Lung microvascular endothelial cell (primary cell): ENCODE measurements around the gene TGIF2. TPM values are rescaled to one million over a fixed set of nuclear protein-coding genes. Genes with fewer than 3 reads are reported as not detected.
"Not testable (repeated sequence)": the region's sequence is repeated elsewhere in the genome, so short reads cannot be mapped to it uniquely, and the experiment has no call there.

Source experiments
- DNase-seq, 2 donors: peaks; one replicate each; pipeline versions ENCODE4 v3.0.0 to v3.0.0-alpha.2; 2010; ENCODE audit warnings: low read depth in 2 of 2
- total RNA-seq: library from RNA; depleted of rRNA; stranded (reverse); fragments of >200 nt; gene quantifications from 2 replicates; pipeline ENCODE4 v1.2.1, GENCODE V29; 2014

The TGIF2 gene
- total RNA-seq, 1 donor from 2014 or later, result 22.0 TPM

GRCh38 chr20:36611625-36612024 lies 38.2 kb downstream of the TGIF2 start:
- no peak for DNase-seq

DNA sequence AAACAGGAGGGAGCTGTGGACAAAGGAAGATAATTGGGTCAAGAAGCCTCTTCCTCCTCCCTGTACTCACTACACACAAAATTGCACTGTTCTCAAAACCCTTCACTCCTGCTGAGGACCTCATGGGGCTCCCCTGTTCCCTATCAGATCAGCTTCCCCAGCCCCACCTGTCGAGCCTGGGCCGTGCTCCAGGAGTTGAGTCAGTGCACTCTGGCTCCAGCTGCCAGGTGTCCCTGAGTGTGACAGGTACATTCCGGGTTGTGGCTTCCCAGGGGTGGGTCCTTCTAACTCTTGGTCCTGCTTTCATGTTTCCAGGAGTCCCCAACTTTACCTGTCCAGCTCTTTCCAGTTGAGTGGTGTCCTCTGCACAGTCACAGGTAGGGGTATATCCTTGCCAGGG lies 40.6 kb downstream of the TGIF2 start:
- DNase-seq, result no peak

- DNase-seq, result no peak
Observed at GRCh38 chr20:36614781-36615557, 41.6 kb downstream of the TGIF2 start.

GRCh38 chr20:36620917-36621316 lies 47.5 kb downstream of the TGIF2 start:
- no peak for DNase-seq

- no peak for DNase-seq
Observed at GRCh38 chr20:36623444-36623843, 50.0 kb downstream of the TGIF2 start.

DNA sequence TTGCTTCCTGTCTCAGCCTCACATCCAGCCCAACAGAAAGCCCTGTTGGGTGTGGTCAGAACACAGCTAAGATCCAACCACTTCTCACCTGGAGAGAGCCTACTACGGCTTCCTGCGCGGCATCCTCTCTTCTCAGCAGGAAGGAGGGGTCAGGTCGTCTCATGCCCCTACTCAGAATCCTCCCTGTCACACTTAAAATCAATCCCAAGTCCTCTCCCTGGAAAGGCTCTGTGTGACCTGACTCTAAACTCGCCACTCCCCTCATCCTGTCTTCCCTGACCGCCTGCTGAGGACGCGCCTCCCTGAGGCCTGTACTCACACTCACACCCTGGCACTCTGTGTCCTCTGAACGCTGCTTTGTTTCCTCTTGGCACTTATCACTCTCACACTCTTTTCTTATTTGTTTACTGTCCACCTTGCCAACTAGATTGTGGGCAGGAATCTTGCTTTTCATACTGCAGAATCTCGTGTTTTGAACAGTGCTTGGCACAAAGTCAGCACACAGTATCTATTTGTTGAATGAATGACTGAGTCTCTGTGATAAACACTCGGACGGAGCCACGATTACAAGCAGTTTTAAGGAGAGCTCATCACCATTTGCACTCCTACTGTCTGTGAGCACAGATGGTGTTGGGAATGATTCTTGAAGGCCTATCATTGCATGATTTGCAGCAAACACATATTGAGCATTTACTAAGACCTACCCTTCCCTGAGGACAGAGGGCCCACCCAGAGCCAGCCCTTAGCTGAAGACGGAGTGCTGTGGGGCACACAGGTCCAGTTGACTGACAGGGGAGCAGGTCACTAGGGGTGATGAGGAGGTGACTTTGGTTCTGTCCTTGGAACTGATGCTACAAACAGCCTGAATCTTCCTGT lies 50.9 kb downstream of the TGIF2 start:
- DNase-seq, result no peak

- no peak for DNase-seq
Observed at GRCh38 chr20:36624944-36625324, 51.5 kb downstream of the TGIF2 start.

DNA sequence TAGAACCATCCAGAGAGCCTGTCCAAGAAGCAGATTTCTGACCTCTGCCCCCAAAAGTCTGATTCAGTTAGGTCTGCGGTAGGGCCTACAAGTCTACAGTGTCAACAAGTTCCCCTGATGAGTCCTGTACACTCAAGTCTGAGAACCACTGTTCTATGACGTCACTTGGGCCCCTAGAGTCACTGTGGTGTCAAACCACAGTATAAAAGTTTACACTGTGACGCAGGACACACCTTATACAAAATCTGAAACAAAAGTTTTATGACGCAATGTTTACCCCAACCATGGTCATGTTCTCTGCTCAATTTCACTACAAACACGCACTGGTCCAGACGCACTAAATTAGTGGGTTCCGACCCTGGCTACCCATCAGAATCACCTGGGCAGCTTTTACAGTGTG lies 54.7 kb downstream of the TGIF2 start:
- no peak for DNase-seq

DNA sequence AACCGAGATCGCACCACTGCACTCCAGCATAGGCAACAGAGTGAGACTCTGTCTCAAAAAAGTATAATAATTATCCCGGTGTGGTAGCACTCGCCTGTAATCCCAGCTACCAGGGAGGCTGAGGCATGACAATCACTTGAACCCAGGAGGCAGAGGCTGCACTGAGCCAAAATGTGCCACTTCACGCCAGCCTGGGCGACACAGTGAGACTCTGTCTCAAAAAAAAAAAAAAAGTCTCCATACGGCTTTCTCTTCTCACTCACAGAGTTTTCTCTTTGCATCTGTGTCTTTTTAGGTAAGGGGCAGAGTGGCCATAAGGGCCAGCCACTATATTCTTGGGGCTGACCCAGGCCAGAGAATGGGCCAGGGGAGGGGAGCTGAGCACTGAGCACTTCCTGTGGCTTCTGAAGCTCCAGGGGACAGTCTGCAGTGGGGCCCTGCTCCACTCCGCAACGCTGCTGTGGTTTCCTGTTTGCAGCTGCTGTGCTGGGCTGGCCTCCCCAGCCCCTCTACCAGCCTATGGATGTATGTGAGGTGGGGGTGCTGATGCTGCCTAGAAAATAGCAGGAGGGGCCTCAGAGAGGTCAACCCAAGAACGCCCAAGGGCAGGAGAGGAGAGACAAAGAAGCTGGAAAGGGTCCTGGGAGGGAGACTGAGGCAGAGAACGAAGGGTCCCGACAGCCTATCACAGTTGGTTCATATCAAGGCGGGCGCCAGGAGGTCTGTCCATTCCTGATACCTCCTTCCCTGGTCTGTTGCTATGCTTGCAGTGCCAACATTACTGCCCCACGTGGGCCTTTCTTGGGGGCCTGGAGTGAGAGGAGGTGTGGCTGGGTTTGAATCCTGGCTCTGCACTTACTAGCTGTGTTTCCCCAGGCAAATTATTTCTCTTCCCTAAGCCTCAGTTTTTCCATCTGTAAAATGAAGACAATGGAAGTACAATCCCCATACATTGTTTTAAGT lies 56.6 kb downstream of the TGIF2 start:
- no peak for DNase-seq

GRCh38 chr20:36631646-36632045 lies 58.2 kb downstream of the TGIF2 start:
- DNase-seq, result no peak

DNA sequence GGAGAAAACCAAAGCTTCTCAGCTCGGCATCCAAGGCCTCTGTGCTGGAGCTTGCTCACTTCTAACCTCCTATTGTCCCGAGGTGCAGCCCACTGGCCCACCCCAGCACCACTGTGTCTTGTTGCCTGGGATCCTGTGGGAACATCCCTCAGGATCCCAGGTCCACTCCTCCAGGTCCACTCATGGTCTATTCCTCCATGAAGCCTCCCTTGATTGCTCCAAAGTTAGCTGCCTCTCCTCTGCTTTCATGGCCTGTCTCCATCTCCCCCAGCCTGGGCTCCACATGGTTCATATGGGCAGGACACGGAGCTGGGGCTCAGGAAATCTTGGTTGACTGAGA lies 58.7 kb downstream of the TGIF2 start:
- DNase-seq, result no peak

GRCh38 chr20:36632487-36633284 lies 59.3 kb downstream of the TGIF2 start:
- DNase-seq, result no peak

DNA sequence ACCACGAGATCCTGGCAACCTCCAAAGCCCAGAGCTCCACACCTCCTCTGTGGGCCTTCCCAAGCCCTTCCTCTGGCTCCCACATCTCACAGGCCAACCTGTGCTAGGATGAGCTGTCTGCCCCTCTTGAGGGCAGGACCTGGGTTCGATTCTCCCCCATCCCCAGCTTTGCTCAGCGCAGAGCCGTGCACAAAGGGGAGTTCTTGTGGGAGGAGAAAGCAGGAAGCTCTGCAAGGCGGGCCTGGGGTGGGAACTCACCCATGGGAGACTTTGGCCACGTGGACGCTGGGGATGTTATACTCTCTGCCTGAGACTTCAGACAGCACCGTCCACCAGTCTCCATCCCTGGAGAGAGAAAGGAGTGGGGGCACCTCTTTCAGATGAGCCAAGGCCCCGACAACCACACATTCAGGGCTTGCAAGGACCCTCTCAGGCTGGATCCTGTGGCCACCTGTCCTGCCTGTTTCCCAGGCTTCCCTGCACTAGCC lies 59.9 kb downstream of the TGIF2 start:
- no peak for DNase-seq

DNA sequence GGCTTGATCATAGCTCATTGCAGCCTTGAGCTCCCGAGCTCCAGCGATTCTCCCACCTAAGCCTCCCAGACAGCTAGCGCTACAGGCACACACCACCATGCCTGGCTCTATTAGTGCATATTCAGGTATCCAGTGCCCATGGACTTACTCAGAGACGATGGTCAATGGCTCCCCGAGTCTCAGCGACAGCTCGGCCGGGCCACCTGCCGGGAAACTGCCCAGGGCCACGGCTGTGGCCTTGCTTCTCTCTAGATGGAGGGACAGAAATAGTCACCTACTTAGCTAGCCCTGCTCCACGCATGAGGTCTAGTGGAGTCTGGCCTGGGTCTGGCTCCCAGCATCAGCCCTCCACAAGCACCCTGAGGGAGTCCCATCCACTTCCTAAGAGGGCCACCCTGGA lies 60.9 kb downstream of the TGIF2 start:
- no peak for DNase-seq

DNA sequence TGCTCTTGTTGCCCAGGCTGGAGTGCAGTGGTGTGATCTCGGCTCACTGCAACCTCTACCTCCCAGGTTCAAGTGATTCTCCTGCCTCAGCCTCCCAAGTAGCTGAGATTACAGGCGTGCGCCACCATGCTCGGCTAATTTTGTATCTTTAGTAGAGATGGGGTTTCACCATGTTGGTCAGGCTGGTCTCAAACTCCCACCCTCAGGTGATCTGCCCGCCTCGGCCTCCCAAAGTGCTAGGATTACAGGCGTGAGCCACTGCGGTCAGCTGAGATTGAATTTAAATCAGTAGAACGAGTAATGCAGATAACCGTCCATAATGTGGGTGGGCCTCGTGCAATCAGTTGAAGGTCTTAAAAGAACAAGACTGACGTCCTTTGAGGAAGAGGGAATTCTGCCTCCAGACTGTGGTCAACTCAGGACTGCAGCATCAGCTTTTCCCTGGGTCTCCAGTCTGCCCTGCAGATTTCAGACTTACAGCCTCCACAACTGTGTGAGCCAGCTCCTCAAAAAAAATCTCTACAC lies 65.5 kb downstream of the TGIF2 start:
- not testable (repeated sequence) for DNase-seq

GRCh38 chr20:36641506-36641843 lies 68.1 kb downstream of the TGIF2 start:
- no peak for DNase-seq

DNA sequence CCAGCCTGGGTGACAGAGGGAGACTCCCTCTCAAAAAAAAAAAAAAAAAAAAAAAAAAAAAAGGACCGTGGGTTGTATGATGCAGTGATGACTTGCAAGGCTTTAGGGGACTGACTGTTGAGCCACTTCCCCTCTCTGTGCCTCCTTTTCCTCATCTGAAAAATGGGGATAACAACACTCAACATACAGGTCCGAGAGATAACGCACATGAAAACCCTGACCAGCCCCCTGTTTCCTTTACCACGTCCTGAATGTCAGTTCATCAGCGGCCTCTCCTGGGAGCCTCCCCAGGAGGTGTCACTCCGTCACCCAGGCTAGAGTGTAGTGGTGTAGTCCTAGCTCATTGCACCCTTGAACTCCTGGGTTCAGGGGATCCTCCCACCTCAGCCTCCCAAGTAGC lies 68.7 kb downstream of the TGIF2 start:
- no peak for DNase-seq
